ENCODE results near the gene PLCL1. TPM values are rescaled to one million over a fixed set of nuclear protein-coding genes. Genes with fewer than 3 reads are reported as not detected.
A peak's percentile ranks its signal among the peaks of the same experiment; 100 is the strongest.

Gene PLCL1
- total and polyA plus RNA-seq, 2 experiments from 2014 or later: 0.80 to 2.3 TPM

- in situ Hi-C loops (cut with MboI): no loop called here
- Histone ChIP-seq H4K20me1 (ENCODE audit: insufficient read depth) (no peaks in the 10 kb centered on the region), H3K9me3 (ENCODE audit: low read depth) (no peaks in the 10 kb centered on the region), H3K9ac (no peak overlapping the region), H3K79me2 (ENCODE audit: insufficient read depth) (no peaks in the 10 kb centered on the region), H2AFZ (no peak overlapping the region), H3F3A (ENCODE audit: insufficient read depth) (no peaks in the 10 kb centered on the region; the same call in 1 of the 2 replicates), H3K4me3 (no peak overlapping the region), H3K27me3 (replicated peaks; ENCODE audit: insufficient read depth) (no peaks in the 10 kb centered on the region), H3K9me2 (ENCODE audit: insufficient read depth) (no peaks in the 10 kb centered on the region), H3K27ac (no peak overlapping the region), H3K4me1 (ENCODE audit: insufficient read depth) (peaks cover 14% of the 10 kb centered on the region), H3K4me2 (ENCODE audit: unreplicated experiment) (no peak overlapping the region), H3K36me3 (ENCODE audit: low read depth) (no peaks in the 10 kb centered on the region)
- no peak for DNase-seq
- TF ChIP-seq EZH2phosphoT487 (IDR thresholded peaks at IDR 0.05; ENCODE audit: insufficient read depth, low read depth): no peak
- no peak for TF ChIP-seq EZH2 (IDR thresholded peaks at IDR 0.05; ENCODE audit: insufficient read depth, poor library complexity, severe bottlenecking)
- whole genome bisulfite sequencing, 2 experiments (ENCODE audit: low coverage in 1 of 2, low lambda C conversion rate in 2 of 2, missing lambda C conversion rate in 2 of 2): 48 to 61% methylated on average over 2 of the region's 2 CpGs
Measured at GRCh38 chr2:197960786-197961185, 156.4 kb downstream of the PLCL1 start.

DNA sequence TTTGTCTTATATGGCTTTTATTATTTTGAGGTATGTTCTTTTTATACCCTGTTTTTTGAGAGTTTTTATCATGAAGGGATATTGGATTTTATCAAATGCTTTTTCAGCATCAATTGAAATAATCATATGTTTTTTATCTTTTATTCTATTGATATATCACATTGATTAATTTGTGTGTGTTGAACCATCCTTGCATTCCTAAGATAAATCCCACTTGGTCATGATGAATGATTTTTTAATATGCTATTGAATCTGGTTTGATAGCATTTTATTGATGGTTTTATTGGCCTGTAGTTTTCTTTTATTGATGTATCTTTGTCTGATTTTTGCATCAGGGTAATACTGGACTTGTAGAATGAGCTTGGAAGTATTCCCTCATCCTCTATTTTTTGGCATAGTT, 160.3 kb downstream of the PLCL1 start:
- Histone ChIP-seq H3K4me3 (no peak overlapping the region), H3K27me3 (replicated peaks; ENCODE audit: insufficient read depth) (no peaks in the 10 kb centered on the region), H3K9me3 (ENCODE audit: low read depth) (no peaks in the 10 kb centered on the region), H3K27ac (no peak overlapping the region), H4K20me1 (ENCODE audit: insufficient read depth) (no peaks in the 10 kb centered on the region), H3K4me2 (ENCODE audit: unreplicated experiment) (no peak overlapping the region), H3K9me2 (ENCODE audit: insufficient read depth) (no peaks in the 10 kb centered on the region), H3K9ac (no peak overlapping the region), H3K4me1 (ENCODE audit: insufficient read depth) (peaks cover 10% of the 10 kb centered on the region), H3K36me3 (ENCODE audit: low read depth) (no peaks in the 10 kb centered on the region), H2AFZ (no peak overlapping the region), H3K79me2 (ENCODE audit: insufficient read depth) (no peaks in the 10 kb centered on the region), H3F3A (ENCODE audit: insufficient read depth) (peaks cover 13% of the 10 kb centered on the region)
- TF ChIP-seq EZH2 (IDR thresholded peaks at IDR 0.05; ENCODE audit: insufficient read depth, poor library complexity, severe bottlenecking): no peak
- no peak for TF ChIP-seq EZH2phosphoT487 (IDR thresholded peaks at IDR 0.05; ENCODE audit: insufficient read depth, low read depth)
- in situ Hi-C loops (cut with MboI): no loop called here
- DNase-seq: no peak

DNA sequence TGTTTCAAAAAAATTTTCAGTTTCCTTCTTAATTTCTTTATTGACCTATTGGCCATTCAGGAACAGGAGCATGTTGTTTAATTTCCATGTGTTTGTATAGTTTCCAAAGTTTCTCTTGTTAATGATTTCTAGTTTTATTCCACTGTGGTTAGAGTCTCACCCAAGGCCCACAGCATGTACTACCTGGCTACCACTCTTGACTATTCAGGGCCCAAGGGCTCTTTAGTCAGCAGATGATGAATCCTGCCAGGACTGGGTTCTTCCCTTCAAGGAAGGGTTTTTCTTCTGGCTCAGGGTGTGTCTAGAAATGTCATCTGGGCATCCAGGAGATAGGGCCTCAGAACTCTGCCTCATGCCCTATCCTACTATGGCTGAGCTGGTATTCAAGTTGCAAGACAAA, 161.4 kb downstream of the PLCL1 start:
- no peak for DNase-seq
- Histone ChIP-seq H3K79me2 (ENCODE audit: insufficient read depth) (no peaks in the 10 kb centered on the region), H2AFZ (no peak overlapping the region), H4K20me1 (ENCODE audit: insufficient read depth) (no peaks in the 10 kb centered on the region), H3K4me2 (ENCODE audit: unreplicated experiment) (no peak overlapping the region), H3F3A (ENCODE audit: insufficient read depth) (peaks cover 19% of the 10 kb centered on the region), H3K9me2 (ENCODE audit: insufficient read depth) (no peaks in the 10 kb centered on the region), H3K4me1 (ENCODE audit: insufficient read depth) (peaks cover 16% of the 10 kb centered on the region), H3K9ac (no peak overlapping the region), H3K36me3 (ENCODE audit: low read depth) (no peaks in the 10 kb centered on the region), H3K27ac (no peak overlapping the region), H3K4me3 (no peak overlapping the region), H3K9me3 (ENCODE audit: low read depth) (no peaks in the 10 kb centered on the region), H3K27me3 (replicated peaks; ENCODE audit: insufficient read depth) (no peaks in the 10 kb centered on the region)
- in situ Hi-C loops (cut with MboI): no loop called here
- no peak for TF ChIP-seq EZH2 (IDR thresholded peaks at IDR 0.05; ENCODE audit: insufficient read depth, poor library complexity, severe bottlenecking)
- no peak for TF ChIP-seq EZH2phosphoT487 (IDR thresholded peaks at IDR 0.05; ENCODE audit: insufficient read depth, low read depth)

DNA sequence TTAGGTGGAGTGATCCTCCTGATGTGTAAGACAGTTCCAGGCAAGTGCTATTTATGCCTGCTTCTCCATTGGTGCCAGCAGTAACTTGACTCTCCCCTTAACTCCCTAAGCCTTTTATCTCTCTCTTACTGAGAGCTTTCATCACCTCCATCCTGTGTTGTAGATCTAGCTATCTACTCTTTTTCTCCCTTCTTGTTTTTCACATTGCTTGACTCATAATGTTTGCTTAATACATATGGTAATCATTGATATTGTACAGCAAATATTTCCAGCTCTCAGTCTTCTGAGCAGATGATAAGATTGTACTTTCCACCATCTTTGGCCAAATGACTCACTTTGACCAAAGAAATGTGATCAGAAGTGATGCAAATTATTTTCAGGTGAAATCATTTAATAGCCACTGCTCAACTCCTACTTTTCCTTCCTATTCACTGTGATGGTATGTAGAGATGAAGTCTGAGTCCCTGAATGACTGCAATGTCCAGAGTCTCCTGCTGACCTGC, 165.0 kb downstream of the PLCL1 start:
- Histone ChIP-seq H3F3A (ENCODE audit: insufficient read depth) (peaks cover 32% of the 10 kb centered on the region), H3K27me3 (replicated peaks; ENCODE audit: insufficient read depth) (no peaks in the 10 kb centered on the region), H3K9ac (no peak overlapping the region), H3K27ac (peak overlapping the region; percentile 30), H2AFZ (no peak overlapping the region), H3K9me3 (ENCODE audit: low read depth) (no peaks in the 10 kb centered on the region), H3K36me3 (ENCODE audit: low read depth) (no peaks in the 10 kb centered on the region), H3K4me3 (no peak overlapping the region), H4K20me1 (ENCODE audit: insufficient read depth) (no peaks in the 10 kb centered on the region), H3K9me2 (ENCODE audit: insufficient read depth) (no peaks in the 10 kb centered on the region), H3K4me2 (ENCODE audit: unreplicated experiment) (no peak overlapping the region), H3K4me1 (ENCODE audit: insufficient read depth) (peaks cover 33% of the 10 kb centered on the region), H3K79me2 (ENCODE audit: insufficient read depth) (no peaks in the 10 kb centered on the region)
- TF ChIP-seq EZH2phosphoT487 (IDR thresholded peaks at IDR 0.05; ENCODE audit: insufficient read depth, low read depth) (no peak), EZH2 (IDR thresholded peaks at IDR 0.05; ENCODE audit: insufficient read depth, poor library complexity, severe bottlenecking) (no peak)
- in situ Hi-C loops (cut with MboI): no loop called here
- DNase-seq: peak; percentile 84

- Histone ChIP-seq H3F3A (ENCODE audit: insufficient read depth) (peaks cover 32% of the 10 kb centered on the region), H3K27me3 (replicated peaks; ENCODE audit: insufficient read depth) (no peaks in the 10 kb centered on the region), H3K4me2 (ENCODE audit: unreplicated experiment) (peak overlapping the region; percentile 6), H3K9ac (no peak overlapping the region), H2AFZ (no peak overlapping the region), H4K20me1 (ENCODE audit: insufficient read depth) (no peaks in the 10 kb centered on the region), H3K4me1 (ENCODE audit: insufficient read depth) (peaks cover 33% of the 10 kb centered on the region), H3K4me3 (no peak overlapping the region), H3K9me3 (ENCODE audit: low read depth) (no peaks in the 10 kb centered on the region), H3K27ac (peak overlapping the region; percentile 25; the same call in 1 of the 2 replicates), H3K36me3 (ENCODE audit: low read depth) (no peaks in the 10 kb centered on the region), H3K9me2 (ENCODE audit: insufficient read depth) (no peaks in the 10 kb centered on the region), H3K79me2 (ENCODE audit: insufficient read depth) (no peaks in the 10 kb centered on the region)
- in situ Hi-C loops (cut with MboI): no loop called here
- peak; percentile 94 for DNase-seq
- TF ChIP-seq EZH2phosphoT487 (IDR thresholded peaks at IDR 0.05; ENCODE audit: insufficient read depth, low read depth) (no peak), EZH2 (IDR thresholded peaks at IDR 0.05; ENCODE audit: insufficient read depth, poor library complexity, severe bottlenecking) (no peak)
- WGBS, 2 experiments (ENCODE audit: low coverage in 1 of 2, low lambda C conversion rate in 2 of 2, missing lambda C conversion rate in 2 of 2): 7 to 13% methylated on average over 2 of the region's 2 CpGs
Measured at GRCh38 chr2:197972061-197972460, 167.7 kb downstream of the PLCL1 start.

Measured in GM23248 (cell line).